HCT116 (cell line): ENCODE data around the gene TOM1. TPM values are rescaled to one million over a fixed set of nuclear protein-coding genes. Genes with fewer than 3 reads are reported as not detected.
A peak's percentile ranks its signal among the peaks of the same experiment; 100 is the strongest.

ENCODE experiments used
- ATAC-seq: fragments of 200-7000 bp; cut with Tn5 transposase; 2 replicates; pipeline ENCODE4 v1.9.1; 2020; ENCODE audit warnings: mild to moderate bottlenecking, moderate library complexity
- BruUV-seq: library from RNA; stranded (reverse); fragments of 400-500 nt; replicated peaks from 2 replicates; lab custom pipeline; 2021; lab: Mats Ljungman, UMichigan
- CTCF ChIA-PET: fragments of 300-600 bp; sonication (Branson Sonifier 250); formaldehyde crosslinking; loops from one replicate; lab custom pipeline; 2021; ENCODE audit warnings: antibody characterized with exemption; lab: Charles Lee
- POLR2A ChIA-PET: fragments of 300-600, 350-600 bp; sonication (Branson Sonifier 250); formaldehyde crosslinking; loops from one replicate; lab custom pipeline; 2021; ENCODE audit warnings: antibody characterized with exemption; lab: Charles Lee
- RAD21 ChIA-PET, 2 experiments: fragments of 300-600 bp; sonication (Branson Sonifier 250); formaldehyde crosslinking; loops; one replicate each; lab custom pipeline; 2023; ENCODE audit warnings: low total read pairs in 2 of 2; ENCODE audit not compliant: uncharacterized antibody in 2 of 2, unreplicated experiment in 2 of 2, low non-redundant PET in 1 of 2; lab: Charles Lee
- DNase-seq: peaks from one replicate; pipeline ENCODE4 v3.0.0-alpha.2; 2010; ENCODE audit warnings: low read depth, low spot score
- H2AFZ ChIP-seq: fragments of 200-600 bp; shearing (Covaris generic), sonication (generic); 2 replicates; pipeline ENCODE4 v1.6.1; 2017; ENCODE audit warnings: low read depth, mixed run types, mixed read lengths, antibody characterized with exemption, low read length; ENCODE audit not compliant: poor library complexity, severe bottlenecking
- H3K27ac ChIP-seq: 2 replicates; pipeline ENCODE4 v1.5.1; 2012; ENCODE audit warnings: low read depth, low read length
- H3K27me3 ChIP-seq: fragments of 200-600 bp; sonication (generic); 2 replicates; pipeline ENCODE4 v1.6.1; 2016; ENCODE audit warnings: mixed run types, low read length, mixed read lengths; ENCODE audit not compliant: insufficient read depth
- H3K36me3 ChIP-seq, 2 experiments: fragments of 200-500 bp in 1 of 2; fragments of 200-600 bp in 1 of 2; sonication (Bioruptor generic) in 1 of 2; sonication (generic) in 1 of 2; 2 replicates each; pipeline versions ENCODE4 v1.5.1 to v1.6.1; 2014 to 2016; ENCODE audit warnings: low read length in 2 of 2, inconsistent platforms in 1 of 2, mixed read lengths in 1 of 2, mixed run types in 1 of 2; ENCODE audit not compliant: insufficient read depth in 2 of 2, control insufficient read depth in 1 of 2
- H3K4me1 ChIP-seq, 2 experiments: fragments of 200-600 bp in 1 of 2; sonication (generic) in 1 of 2; 2 replicates each; pipeline versions ENCODE4 v1.5.1 to v1.6.1; 2012 to 2017; ENCODE audit warnings: low read length in 2 of 2, inconsistent platforms in 1 of 2, mild to moderate bottlenecking in 1 of 2, mixed read lengths in 1 of 2, mixed run types in 1 of 2, moderate library complexity in 1 of 2; ENCODE audit not compliant: insufficient read depth in 2 of 2, control insufficient read depth in 1 of 2
- H3K4me2 ChIP-seq: fragments of 200-600 bp; sonication (generic); 2 replicates; pipeline ENCODE4 v1.6.1; 2017; ENCODE audit warnings: mixed run types, low read length, mixed read lengths
- H3K4me3 ChIP-seq, 2 experiments: fragments of 200-600 bp in 1 of 2; sonication (generic) in 1 of 2; replicated peaks in 1 of 2; 2 replicates each; pipeline ENCODE4 v1.5.1; 2011 to 2016; ENCODE audit warnings: low read length in 2 of 2, control low read depth in 1 of 2, low read depth in 1 of 2, mild to moderate bottlenecking in 1 of 2, mixed read lengths in 1 of 2, mixed run types in 1 of 2
- H3K79me2 ChIP-seq: fragments of 200-600 bp; sonication (generic); 2 replicates; pipeline ENCODE4 v1.6.1; 2017; ENCODE audit warnings: mild to moderate bottlenecking, mixed run types, low read length, moderate library complexity, mixed read lengths; ENCODE audit not compliant: insufficient read depth
- H3K9ac ChIP-seq: fragments of 200-600 bp; sonication (generic); 2 replicates; pipeline ENCODE4 v1.6.1; 2016; ENCODE audit warnings: low read length, mixed read lengths
- H3K9me2 ChIP-seq: fragments of 200-600 bp; sonication (generic), shearing (Covaris generic); 2 replicates; pipeline ENCODE4 v1.6.1; 2017; ENCODE audit warnings: mixed run types, mild to moderate bottlenecking, moderate library complexity; ENCODE audit not compliant: insufficient read depth
- H3K9me3 ChIP-seq, 2 experiments: fragments of 200-500 bp in 1 of 2; fragments of 200-600 bp in 1 of 2; sonication (Bioruptor generic) in 1 of 2; sonication (generic) in 1 of 2; 2 replicates each; pipeline ENCODE4 v1.6.1; 2014 to 2017; ENCODE audit warnings: low read length in 2 of 2, mixed read lengths in 2 of 2, inconsistent platforms in 1 of 2, low read depth in 1 of 2, mild to moderate bottlenecking in 1 of 2, mixed run types in 1 of 2, moderate library complexity in 1 of 2; ENCODE audit not compliant: control insufficient read depth in 1 of 2, insufficient read depth in 1 of 2
- H4K20me1 ChIP-seq: fragments of 200-600 bp; sonication (generic), shearing (Covaris generic); 2 replicates; pipeline ENCODE4 v1.6.1; 2017; ENCODE audit warnings: mixed run types, mild to moderate bottlenecking, moderate library complexity; ENCODE audit not compliant: insufficient read depth
- POLR2AphosphoS5 ChIP-seq: IDR thresholded peaks from 2 replicates; pipeline ENCODE4 v1.6.1; 2011; ENCODE audit warnings: mild to moderate bottlenecking, low read depth, low read length, moderate library complexity
- REST ChIP-seq: IDR thresholded peaks from 2 replicates; pipeline ENCODE4 v1.6.1; 2012; ENCODE audit warnings: low read depth
- ZNF274 ChIP-seq: fragments of 200-500 bp; sonication (Bioruptor generic); IDR thresholded peaks from 2 replicates; pipeline ENCODE4 v1.6.1; 2014; ENCODE audit warnings: mild to moderate bottlenecking, low read depth, low read length, inconsistent platforms
- intact Hi-C: fragments of 100-400 bp; cut with micrococcal nuclease; formaldehyde crosslinking; loops from 2 replicates; pipeline ENCODE4 v1.10.0; 2022
- total RNA-seq: library from RNA; stranded (reverse); gene quantifications from one replicate; pipeline ENCODE4 v1.2.1, GENCODE V29; 2021; ENCODE audit not compliant: unreplicated experiment

Gene TOM1
- total RNA-seq, 1 experiment from 2014 or later: 18.0 TPM

- no peak for DNase-seq
- Histone ChIP-seq H3K4me3 (no peak overlapping the region), H3K79me2 (no peaks in the 10 kb centered on the region), H4K20me1 (no peaks in the 10 kb centered on the region), H3K9ac (no peak overlapping the region), H2AFZ (no peak overlapping the region), H3K27ac (no peak overlapping the region), H3K4me2 (no peak overlapping the region), H3K36me3 (no peaks in the 10 kb centered on the region), H3K27me3 (no peaks in the 10 kb centered on the region), H3K9me3 (no peaks in the 10 kb centered on the region), H3K9me2 (no peaks in the 10 kb centered on the region), H3K4me1 (peaks cover 2 to 26% of the 10 kb centered on the region in 2 experiments; a peak in 3 of 4 replicates)
- intact Hi-C loops: no loop called here
- TF ChIP-seq ZNF274 (no peak), POLR2AphosphoS5 (no peak)
- ChIA-PET RAD21 (interaction anchor here in 1 of 2 experiments (0.6 kb wide), 1 partner anchor 49 kb away, joined by 4 read pairs; no protein-coding TSS in a partner anchor), POLR2A (no interaction called here), CTCF (no interaction called here)
- BruUV-seq: no TSS peak
- no peak for ATAC-seq
Measured at GRCh38 chr22:35349368-35349703, 49.6 kb downstream of the TOM1 start.

- Histone ChIP-seq H3K4me3 (no peak overlapping the region), H2AFZ (peak overlapping the region; percentile 54), H3K36me3 (no peaks in the 10 kb centered on the region), H3K4me2 (peak overlapping the region; percentile 72), H3K79me2 (no peaks in the 10 kb centered on the region), H3K27me3 (no peaks in the 10 kb centered on the region), H3K4me1 (peaks cover 2 to 26% of the 10 kb centered on the region in 2 experiments; a peak in 3 of 4 replicates), H3K9me3 (no peaks in the 10 kb centered on the region), H3K27ac (0 out of 2 replicates have a peak overlapping the region, but pooled peaks have one; percentile 34), H4K20me1 (no peaks in the 10 kb centered on the region), H3K9me2 (no peaks in the 10 kb centered on the region), H3K9ac (peak overlapping the region; percentile 48)
- ChIA-PET RAD21 (interaction anchor here in 1 of 2 experiments (0.6 to 1.5 kb wide), 3 partner anchors 8 to 64 kb away, joined by 3 to 4 read pairs (median 3); no protein-coding TSS in a partner anchor), CTCF (interaction anchor here (1.5 to 1.8 kb wide), 2 partner anchors 81 to 774 kb away, joined by 6 to 8 read pairs; no protein-coding TSS in a partner anchor), POLR2A (no interaction called here)
- TF ChIP-seq REST: no peak
- intact Hi-C loops: loop anchor here (1.0 to 10.0 kb wide), 5 partner anchors 127 to 774 kb away; no protein-coding TSS in a partner anchor
- DNase-seq (no peak), ATAC-seq (no peak)
- BruUV-seq: no TSS peak
Measured at GRCh38 chr22:35349704-35350538, 50.2 kb downstream of the TOM1 start.
